Activated naive CD4-positive, alpha-beta T cell treated with anti-CD3 and anti-CD28 coated beads, Interleukin-2, amount 50 U/mL, for 24 hours (primary cell): ENCODE data around the gene GLRA3.
"Not testable (repeated sequence)": the region's sequence is repeated elsewhere in the genome, so short reads cannot be mapped to it uniquely, and the experiment has no call there.

ENCODE experiments used
- H3K27ac Mint-ChIP-seq: one replicate; pipeline ENCODE4 v1.8.0; 2021; ENCODE audit warnings: mild to moderate bottlenecking, mixed read lengths
- H3K27me3 Mint-ChIP-seq: one replicate; pipeline ENCODE4 v1.8.0; 2021; ENCODE audit warnings: mixed read lengths
- H3K36me3 Mint-ChIP-seq: one replicate; pipeline ENCODE4 v1.8.0; 2021; ENCODE audit warnings: mixed read lengths
- H3K4me1 Mint-ChIP-seq: one replicate; pipeline ENCODE4 v1.8.0; 2021; ENCODE audit warnings: mixed read lengths
- H3K4me3 Mint-ChIP-seq: one replicate; pipeline ENCODE4 v1.8.0; 2021; ENCODE audit warnings: mild to moderate bottlenecking, mixed read lengths
- H3K9me3 Mint-ChIP-seq: one replicate; pipeline ENCODE4 v1.8.0; 2021; ENCODE audit warnings: mixed read lengths

Gene GLRA3

DNA sequence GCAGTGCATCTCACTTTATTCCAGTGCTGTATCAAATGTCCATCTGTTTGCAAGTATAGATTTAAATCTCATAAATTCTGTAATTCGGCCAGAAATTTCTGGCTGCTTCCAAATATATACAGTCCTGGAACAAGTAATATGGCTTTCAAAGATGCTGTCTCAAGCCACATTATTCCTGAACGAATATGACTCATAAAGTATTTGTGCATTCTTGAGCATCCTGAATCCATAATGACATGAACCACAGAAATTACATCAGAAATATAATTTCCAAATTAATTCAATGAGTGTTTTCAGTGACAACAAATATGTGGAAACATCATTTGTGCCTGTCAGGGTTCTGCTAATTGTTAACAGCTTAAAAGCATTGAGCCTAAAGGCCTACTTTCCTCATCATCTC, 165.8 kb downstream of the GLRA3 start:
- no peaks in the 10 kb centered on the region for H3K4me1 Mint-ChIP-seq
- H3K9me3 Mint-ChIP-seq = peaks cover 5% of the 10 kb centered on the region
- no peaks in the 10 kb centered on the region for H3K27me3 Mint-ChIP-seq
- no peaks in the 10 kb centered on the region for H3K36me3 Mint-ChIP-seq
- H3K4me3 Mint-ChIP-seq = no peak overlapping the region
- no peak overlapping the region for H3K27ac Mint-ChIP-seq

DNA sequence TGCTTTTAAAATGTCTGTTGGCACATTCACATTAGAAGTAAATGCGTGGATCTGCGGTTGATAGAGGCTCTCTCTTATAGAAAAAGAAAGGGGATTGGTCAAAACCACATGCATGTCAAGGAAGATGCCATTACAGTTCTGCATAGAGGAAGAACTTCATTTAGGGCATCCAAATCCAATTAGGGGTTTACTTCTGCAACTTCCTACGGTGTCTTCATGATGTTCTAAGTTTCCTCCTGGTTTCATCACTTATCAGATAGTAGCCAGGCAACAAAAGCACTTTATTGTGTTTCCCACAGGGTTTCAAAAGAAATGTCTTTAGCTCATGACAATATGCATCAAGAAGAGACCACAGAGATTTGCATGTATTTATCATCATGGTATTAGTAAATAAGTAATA, 170.8 kb downstream of the GLRA3 start:
- Mint-ChIP-seq H3K4me3 (no peak overlapping the region), H3K9me3 (no peaks in the 10 kb centered on the region), H3K27me3 (no peaks in the 10 kb centered on the region), H3K36me3 (no peaks in the 10 kb centered on the region), H3K27ac (no peak overlapping the region), H3K4me1 (no peaks in the 10 kb centered on the region)

DNA sequence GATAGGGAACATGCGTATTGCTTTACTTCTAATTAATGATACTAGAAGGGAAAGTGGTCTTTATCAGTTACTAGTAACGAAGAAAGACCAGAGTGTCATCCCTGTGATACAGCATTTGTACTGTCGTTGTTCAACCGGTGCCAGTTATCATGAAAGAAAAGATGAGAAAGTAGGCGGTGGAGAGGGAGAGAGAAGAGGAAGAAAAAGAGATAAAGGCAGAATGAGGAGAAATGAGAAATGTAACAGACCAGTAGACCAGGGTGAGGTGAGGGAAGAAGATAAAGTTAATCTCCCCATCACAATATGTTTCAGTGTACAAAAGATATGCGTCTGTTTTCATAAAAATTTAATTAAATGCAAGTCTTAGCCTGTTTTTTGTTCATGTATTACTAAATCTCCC, 171.6 kb downstream of the GLRA3 start:
- no peak overlapping the region for H3K4me3 Mint-ChIP-seq
- no peak overlapping the region for H3K27ac Mint-ChIP-seq
- no peaks in the 10 kb centered on the region for H3K36me3 Mint-ChIP-seq
- H3K4me1 Mint-ChIP-seq = no peaks in the 10 kb centered on the region
- no peaks in the 10 kb centered on the region for H3K9me3 Mint-ChIP-seq
- no peaks in the 10 kb centered on the region for H3K27me3 Mint-ChIP-seq

DNA sequence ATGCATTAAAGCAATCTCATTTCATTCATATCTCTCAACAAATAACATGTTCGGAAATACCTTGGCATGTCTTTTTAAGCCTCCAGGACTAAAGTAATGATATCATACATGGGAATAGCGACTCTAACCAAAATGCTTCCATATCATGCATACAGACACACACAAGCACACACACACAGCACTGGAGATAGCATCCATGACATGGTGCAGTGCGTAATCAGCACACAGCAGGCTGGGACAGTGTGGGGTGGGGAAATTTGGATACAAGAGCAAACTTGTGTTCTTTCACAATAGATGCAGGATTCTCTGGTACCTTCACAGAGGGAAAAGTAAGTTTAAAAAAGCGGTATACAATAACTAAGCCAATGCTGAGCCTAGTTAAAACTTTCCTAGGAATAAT, 174.4 kb downstream of the GLRA3 start:
- Mint-ChIP-seq H3K27ac (no peak overlapping the region), H3K4me3 (no peak overlapping the region), H3K4me1 (no peaks in the 10 kb centered on the region), H3K27me3 (no peaks in the 10 kb centered on the region), H3K36me3 (no peaks in the 10 kb centered on the region), H3K9me3 (no peaks in the 10 kb centered on the region)

DNA sequence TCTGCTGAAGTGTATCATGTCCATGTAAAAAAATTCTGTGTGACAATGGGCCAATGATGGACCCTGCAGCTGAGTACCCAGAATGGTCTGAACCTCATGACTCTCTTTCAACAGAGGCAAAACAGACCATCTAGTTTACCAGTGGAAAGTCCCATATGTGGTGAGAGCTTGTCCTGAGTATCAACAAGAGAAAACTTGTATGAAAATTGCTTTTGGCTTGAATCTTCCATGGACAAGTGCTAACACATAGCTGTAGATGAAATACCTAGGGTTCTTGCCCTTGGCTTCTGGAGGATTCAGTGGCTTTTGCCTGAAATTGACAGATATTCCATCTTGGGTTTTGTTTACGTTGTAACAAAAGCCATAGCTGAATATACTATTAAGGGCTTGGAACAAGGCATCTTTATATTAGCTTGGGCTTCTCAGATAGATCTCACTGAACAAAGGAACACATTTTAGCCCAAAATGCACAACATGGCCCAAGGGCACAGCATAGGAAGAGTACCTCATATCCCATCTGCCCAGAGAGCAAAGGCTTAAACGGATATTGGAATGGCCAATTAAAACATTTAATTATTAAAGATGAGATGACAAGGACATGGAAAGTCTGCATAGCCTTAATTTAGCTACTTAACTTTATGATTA, 178.2 kb downstream of the GLRA3 start:
- H3K27me3 Mint-ChIP-seq = no peaks in the 10 kb centered on the region
- H3K9me3 Mint-ChIP-seq = no peaks in the 10 kb centered on the region

DNA sequence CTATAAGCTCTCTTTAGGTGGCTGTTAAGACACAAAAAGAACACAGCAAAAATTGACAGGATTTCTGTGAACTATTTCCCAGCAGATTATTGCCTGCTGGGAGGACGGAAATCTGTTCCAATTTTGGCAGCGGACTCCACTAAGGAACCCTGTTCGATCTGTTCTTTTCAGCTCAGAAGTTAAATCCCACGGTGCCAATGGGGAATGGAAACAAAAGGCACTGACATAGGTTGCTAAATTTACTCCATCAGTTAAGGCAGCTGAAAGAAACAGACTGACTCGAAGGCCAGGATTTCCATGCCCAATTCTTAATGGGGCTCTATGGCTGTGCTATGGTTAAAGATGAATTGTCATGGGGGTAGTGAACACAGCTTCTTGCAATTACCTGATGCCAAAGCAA, 180.2 kb downstream of the GLRA3 start:
- Mint-ChIP-seq H3K36me3 (no peaks in the 10 kb centered on the region), H3K9me3 (no peaks in the 10 kb centered on the region), H3K4me1 (no peaks in the 10 kb centered on the region), H3K27me3 (no peaks in the 10 kb centered on the region), H3K4me3 (no peak overlapping the region), H3K27ac (no peak overlapping the region)

More for the DNA sequence above, 178.2 kb downstream of the GLRA3 start:
- no peaks in the 10 kb centered on the region for H3K36me3 Mint-ChIP-seq
- H3K4me1 Mint-ChIP-seq = no peaks in the 10 kb centered on the region
- no peak overlapping the region for H3K27ac Mint-ChIP-seq
- no peak overlapping the region for H3K4me3 Mint-ChIP-seq

DNA sequence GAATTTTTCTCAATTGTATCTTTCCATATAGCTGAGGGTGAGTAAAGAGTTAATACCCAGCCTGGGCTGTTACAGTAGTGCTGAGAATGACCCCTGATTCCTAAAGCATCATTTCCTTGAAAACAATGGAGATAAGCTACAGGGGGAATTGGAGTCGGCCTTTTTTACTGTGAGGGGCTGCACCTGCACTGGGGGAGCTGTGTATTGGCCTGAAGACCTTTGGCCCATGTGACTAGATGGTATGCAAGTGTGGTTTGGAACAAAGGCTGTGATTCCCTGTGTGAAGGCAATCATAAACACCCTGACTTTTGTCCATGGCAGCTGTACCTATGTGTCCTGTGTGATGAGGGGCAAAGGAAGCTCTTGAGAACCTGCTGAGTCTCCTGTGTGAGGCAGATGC, 182.7 kb downstream of the GLRA3 start:
- Mint-ChIP-seq H3K36me3 (no peaks in the 10 kb centered on the region), H3K4me1 (no peaks in the 10 kb centered on the region), H3K4me3 (no peak overlapping the region), H3K27ac (no peak overlapping the region), H3K27me3 (no peaks in the 10 kb centered on the region), H3K9me3 (no peaks in the 10 kb centered on the region)

DNA sequence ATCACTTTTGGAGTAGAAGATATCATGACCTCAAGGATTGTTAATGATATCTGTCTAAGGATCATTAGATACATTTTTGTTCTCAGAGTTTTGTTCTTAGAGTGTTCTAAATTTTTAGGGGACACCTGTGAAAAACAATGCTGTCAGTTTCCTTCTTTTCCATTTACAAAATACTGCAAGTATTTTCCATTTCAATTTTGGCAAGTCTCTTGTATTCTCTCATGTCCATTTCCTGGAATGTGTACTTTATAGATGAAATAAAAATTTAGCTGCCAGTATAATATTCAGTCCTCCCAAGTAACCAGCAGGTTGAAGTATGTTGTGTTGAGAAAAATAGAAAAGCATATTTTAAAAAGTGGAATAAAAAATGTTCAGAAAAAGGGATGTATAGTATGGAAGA, 188.9 kb downstream of the GLRA3 start:
- H3K36me3 Mint-ChIP-seq = no peaks in the 10 kb centered on the region
- H3K9me3 Mint-ChIP-seq = no peaks in the 10 kb centered on the region
- H3K27me3 Mint-ChIP-seq = no peaks in the 10 kb centered on the region
- H3K4me3 Mint-ChIP-seq = no peak overlapping the region
- H3K4me1 Mint-ChIP-seq = no peaks in the 10 kb centered on the region
- H3K27ac Mint-ChIP-seq = no peak overlapping the region

DNA sequence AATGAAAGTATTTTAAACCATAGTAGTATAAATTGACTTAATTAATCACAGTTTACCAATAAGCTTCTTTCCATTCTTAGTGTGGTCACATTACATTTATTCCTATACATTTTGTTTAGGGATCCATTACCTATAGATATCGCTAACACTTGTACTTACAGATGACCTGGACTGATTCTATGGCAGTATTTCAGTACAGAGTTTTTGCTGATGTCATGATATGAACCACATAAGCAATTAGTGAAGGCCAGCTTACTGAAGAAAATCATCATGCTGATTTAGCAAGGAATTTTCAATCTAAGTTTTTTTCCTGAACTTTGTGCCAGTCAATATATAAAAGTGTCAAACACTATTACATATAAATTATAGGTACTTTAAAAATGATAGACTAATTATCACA, 193.3 kb downstream of the GLRA3 start:
- H3K4me3 Mint-ChIP-seq = no peak overlapping the region
- no peaks in the 10 kb centered on the region for H3K36me3 Mint-ChIP-seq
- H3K27ac Mint-ChIP-seq = no peak overlapping the region
- no peaks in the 10 kb centered on the region for H3K9me3 Mint-ChIP-seq
- H3K4me1 Mint-ChIP-seq = no peaks in the 10 kb centered on the region
- no peaks in the 10 kb centered on the region for H3K27me3 Mint-ChIP-seq

DNA sequence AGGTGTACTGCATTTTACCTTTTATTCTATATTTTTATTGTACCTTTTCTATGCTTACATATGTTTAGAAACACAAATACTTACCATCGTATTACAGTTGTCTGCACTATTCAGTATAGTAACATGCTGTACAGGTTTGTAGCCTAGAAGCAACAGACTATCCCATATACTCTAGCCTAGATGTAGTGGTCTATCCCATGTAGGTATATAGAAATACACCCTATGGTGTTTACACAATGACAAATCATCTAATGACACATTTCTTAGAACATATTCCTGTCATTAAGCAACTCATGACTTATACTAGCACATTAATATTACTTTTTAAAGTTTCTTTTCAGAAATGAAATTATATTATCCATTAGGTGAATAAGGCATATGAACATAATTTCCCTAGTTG, 195.6 kb downstream of the GLRA3 start:
- Mint-ChIP-seq H3K27me3 (no peaks in the 10 kb centered on the region), H3K27ac (no peak overlapping the region), H3K4me3 (no peak overlapping the region), H3K36me3 (no peaks in the 10 kb centered on the region), H3K4me1 (no peaks in the 10 kb centered on the region), H3K9me3 (no peaks in the 10 kb centered on the region)

DNA sequence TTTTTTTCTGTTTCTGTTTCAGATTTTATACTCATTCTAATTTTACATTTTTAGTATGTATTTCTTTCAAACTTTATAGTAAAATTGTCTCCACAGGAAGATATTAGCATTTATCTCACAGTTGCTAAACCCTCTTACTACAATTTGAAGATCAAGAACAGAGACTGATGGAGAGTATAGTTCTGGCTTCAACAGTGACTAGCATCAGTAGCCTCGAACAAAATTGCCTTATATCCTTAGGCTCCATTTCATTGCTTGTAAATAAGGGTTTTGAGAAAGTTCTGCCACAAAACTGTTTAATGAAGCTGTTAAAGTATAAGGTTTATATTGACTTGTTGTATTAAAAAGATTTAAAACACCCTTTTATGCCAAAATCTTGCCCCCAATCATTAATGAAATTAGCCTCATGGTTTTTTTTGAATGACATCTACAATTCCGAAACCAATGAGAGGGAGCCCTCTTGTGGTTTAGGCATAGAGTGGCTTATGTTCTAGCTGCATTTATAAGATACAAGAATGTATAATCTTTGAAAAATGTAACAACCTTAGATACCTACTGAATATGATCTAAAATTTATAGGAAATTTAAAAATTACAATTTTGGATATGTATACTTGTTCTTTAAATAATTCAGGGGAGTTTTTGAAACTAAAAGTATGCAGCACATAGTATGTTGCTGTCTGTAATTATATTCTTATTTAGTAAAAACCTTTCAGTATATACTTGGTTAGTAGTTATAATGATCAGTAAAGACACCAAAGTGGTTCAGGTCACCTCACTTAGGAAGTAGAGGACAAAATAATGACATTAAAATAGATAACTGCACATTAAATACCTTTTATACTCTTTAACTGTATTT, 196.9 kb downstream of the GLRA3 start:
- no peak overlapping the region for H3K27ac Mint-ChIP-seq
- no peaks in the 10 kb centered on the region for H3K9me3 Mint-ChIP-seq
- H3K36me3 Mint-ChIP-seq = no peaks in the 10 kb centered on the region
- no peaks in the 10 kb centered on the region for H3K4me1 Mint-ChIP-seq
- no peaks in the 10 kb centered on the region for H3K27me3 Mint-ChIP-seq
- no peak overlapping the region for H3K4me3 Mint-ChIP-seq

DNA sequence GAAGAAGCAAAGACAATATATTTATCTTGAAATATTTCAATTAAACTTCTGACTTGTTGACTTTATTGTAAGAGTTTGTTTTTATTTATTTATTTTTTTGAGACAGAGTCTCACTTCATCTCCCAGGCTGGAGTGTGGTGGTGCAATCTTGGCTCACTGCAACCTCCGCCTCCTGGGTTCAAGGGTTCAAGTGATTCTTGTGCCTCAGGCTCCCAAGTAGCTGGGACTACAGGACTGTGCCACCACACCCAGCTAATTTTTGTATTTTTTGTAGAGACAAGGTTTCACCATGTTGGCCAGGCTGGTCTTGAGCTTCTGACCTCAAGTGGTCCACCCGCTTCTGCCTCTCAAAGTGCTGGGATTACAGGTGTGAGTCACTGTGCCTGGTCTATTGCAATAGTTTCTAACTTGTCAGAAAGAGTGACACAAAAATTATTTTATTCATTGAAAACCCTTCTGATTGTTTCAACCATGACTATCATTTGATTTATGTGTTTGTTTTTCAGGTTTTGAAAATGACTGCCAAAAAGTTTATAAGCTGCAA, 199.1 kb downstream of the GLRA3 start:
- H3K9me3 Mint-ChIP-seq, H3K4me3 Mint-ChIP-seq, H3K36me3 Mint-ChIP-seq, H3K27ac Mint-ChIP-seq, H3K4me1 Mint-ChIP-seq, H3K27me3 Mint-ChIP-seq: not testable (repeated sequence)

DNA sequence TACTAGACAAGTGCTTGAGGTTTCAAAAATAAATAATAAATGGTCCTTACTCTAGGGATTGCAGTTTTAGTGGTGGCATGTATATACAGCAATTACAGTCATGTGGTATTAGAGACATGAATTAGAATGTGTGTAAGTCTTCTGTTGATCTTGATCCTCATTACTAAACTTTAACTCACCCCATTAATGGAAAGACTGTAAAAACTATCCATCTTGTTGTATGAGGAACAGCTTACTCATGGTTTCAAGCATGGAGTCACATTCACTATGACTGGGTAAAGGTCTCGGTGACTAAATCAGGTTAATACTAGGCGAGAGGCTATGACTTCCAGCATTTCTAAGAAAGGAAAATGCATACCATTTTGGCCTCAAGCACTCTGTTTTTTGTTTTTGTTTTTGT, 199.8 kb downstream of the GLRA3 start:
- H3K4me3 Mint-ChIP-seq = no peak overlapping the region
- no peak overlapping the region for H3K27ac Mint-ChIP-seq
- H3K36me3 Mint-ChIP-seq = no peaks in the 10 kb centered on the region
- no peaks in the 10 kb centered on the region for H3K27me3 Mint-ChIP-seq
- H3K9me3 Mint-ChIP-seq = no peaks in the 10 kb centered on the region
- no peaks in the 10 kb centered on the region for H3K4me1 Mint-ChIP-seq

DNA sequence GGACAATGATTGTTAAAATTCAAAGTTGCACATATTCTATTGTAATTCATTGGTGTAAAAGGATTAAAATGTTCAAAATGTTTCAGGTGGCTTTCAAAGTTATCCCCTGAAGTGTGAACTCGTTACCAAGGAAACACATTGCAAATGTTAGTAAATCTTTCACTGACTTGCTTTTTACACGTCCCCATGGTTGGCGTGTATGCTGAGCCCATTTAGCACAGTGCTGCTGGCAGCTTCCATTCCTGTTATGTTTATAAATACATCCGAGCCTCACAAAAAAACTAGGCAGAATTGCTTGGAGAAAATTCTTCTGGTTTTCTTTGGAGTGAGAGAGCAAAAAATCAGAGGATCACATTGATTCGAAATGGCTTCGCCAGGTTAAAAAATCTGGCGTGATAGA, 200.9 kb downstream of the GLRA3 start:
- Mint-ChIP-seq H3K27me3 (no peaks in the 10 kb centered on the region), H3K4me3 (no peak overlapping the region), H3K27ac (no peak overlapping the region), H3K4me1 (no peaks in the 10 kb centered on the region), H3K36me3 (no peaks in the 10 kb centered on the region), H3K9me3 (no peaks in the 10 kb centered on the region)

DNA sequence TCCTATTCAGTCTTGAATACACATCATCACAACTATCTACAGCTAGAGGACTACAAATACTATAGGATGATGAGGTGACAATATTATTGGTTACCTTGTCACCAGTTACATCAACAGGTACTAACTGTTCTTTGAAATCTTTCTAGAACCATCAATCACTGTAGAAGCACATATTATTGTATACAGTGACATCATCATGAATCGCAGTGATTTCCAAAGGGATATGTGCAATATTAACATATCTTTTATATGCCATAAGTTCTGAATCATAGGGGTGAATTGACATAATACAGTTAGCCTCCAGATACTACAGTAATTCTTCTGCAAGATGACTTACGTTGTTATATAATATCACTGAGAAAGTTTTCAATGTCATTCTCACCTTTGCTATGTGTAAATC, 201.6 kb downstream of the GLRA3 start:
- no peaks in the 10 kb centered on the region for H3K36me3 Mint-ChIP-seq
- H3K9me3 Mint-ChIP-seq = no peaks in the 10 kb centered on the region
- H3K27me3 Mint-ChIP-seq = no peaks in the 10 kb centered on the region
- H3K4me3 Mint-ChIP-seq = no peak overlapping the region
- H3K4me1 Mint-ChIP-seq = no peaks in the 10 kb centered on the region
- no peak overlapping the region for H3K27ac Mint-ChIP-seq

DNA sequence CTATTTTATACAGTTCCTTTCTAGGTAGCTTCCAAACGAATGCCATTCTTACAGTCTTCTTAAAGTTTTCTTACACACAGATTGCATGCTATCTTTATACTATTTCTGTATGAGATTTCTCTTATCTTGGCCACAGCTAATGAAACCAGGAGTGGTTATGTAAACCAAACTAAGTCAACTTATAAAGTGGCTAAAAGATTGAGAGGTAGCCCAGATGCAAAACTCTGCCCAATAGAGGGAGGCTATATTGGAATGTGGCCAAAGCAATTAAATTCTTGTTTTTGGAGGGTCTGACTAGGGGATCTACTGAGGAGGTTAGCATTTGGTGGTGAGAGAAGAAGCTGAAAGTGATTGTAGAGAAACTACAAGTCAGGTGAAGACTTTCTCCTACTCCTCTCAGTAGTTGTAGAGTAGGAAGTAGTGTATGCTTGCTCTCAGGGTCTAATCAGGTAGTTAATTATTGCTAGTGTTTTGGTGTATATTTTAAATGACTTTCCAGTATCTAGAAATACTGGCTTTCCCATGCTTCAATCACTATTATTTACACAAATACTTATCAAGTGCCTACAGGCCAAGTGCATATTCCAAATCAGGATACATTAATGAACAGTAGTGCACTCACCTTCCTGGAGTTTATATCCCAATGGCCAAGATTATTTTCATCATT, 202.6 kb downstream of the GLRA3 start:
- Mint-ChIP-seq H3K4me3 (no peak overlapping the region), H3K27ac (no peak overlapping the region), H3K27me3 (no peaks in the 10 kb centered on the region), H3K9me3 (no peaks in the 10 kb centered on the region), H3K36me3 (no peaks in the 10 kb centered on the region), H3K4me1 (no peaks in the 10 kb centered on the region)
